Ovary (tissue), 9 donors: ENCODE results near the gene PPP2R5A. TPM values are rescaled to one million over a fixed set of nuclear protein-coding genes. Genes with fewer than 3 reads are reported as not detected.
"Not testable (repeated sequence)": the region's sequence is repeated elsewhere in the genome, so short reads cannot be mapped to it uniquely, and the experiment has no call there.

Experiments used
- DNase-seq, 5 donors: peaks; one replicate each; pipeline ENCODE4 v3.0.0-alpha.2; 2019 to 2020
- H3K27ac ChIP-seq, 2 donors: fragments of 200-600 bp; one replicate each; pipeline versions ENCODE4 v1.5.1 to v1.8.0; 2019 to 2022
- H3K27me3 ChIP-seq: fragments of 200-600 bp; one replicate; pipeline ENCODE4 v1.8.0; 2022
- H3K36me3 ChIP-seq: fragments of 200-600 bp; sonication (generic); one replicate; pipeline ENCODE4 v1.5.1; 2019
- H3K4me1 ChIP-seq: one replicate; pipeline ENCODE4 v1.8.1; 2013; ENCODE audit warnings: mild to moderate bottlenecking, moderate library complexity; ENCODE audit not compliant: insufficient read depth
- H3K4me3 ChIP-seq: fragments of 200-600 bp; sonication (generic); one replicate; pipeline ENCODE4 v1.5.1; 2017
- H3K9me3 ChIP-seq, 2 donors: fragments of 200-600 bp in 1 of 2; sonication (generic) in 1 of 2; one replicate each; pipeline versions ENCODE4 v1.5.1 to v1.8.1; 2013 to 2019; ENCODE audit warnings: mild to moderate bottlenecking in 1 of 2, moderate library complexity in 1 of 2
- EP300 ChIP-seq: sonication (generic); formaldehyde crosslinking; IDR thresholded peaks from one replicate; pipeline ENCODE4 v1.6.1; 2017; ENCODE audit warnings: antibody characterized with exemption
- POLR2A ChIP-seq: fragments of 450-650 bp; IDR thresholded peaks from one replicate; pipeline ENCODE4 v1.6.1; 2017; ENCODE audit warnings: antibody characterized with exemption, mild to moderate bottlenecking, moderate library complexity
- WGBS, 3 donors: extraction: QIAGEN DNeasy Blood & Tissue Kit in 1 of 3; methylation state at CpG; one replicate each; pipeline versions ENCODE4 v1.1.5 to v1.1.7; 2013 to 2017; 5-methylcytosine and 5-hydroxymethylcytosine counted together
- intact Hi-C, 4 donors: fragments of 100-400 bp; cut with DNase I; formaldehyde crosslinking; loops; one replicate each; pipeline versions ENCODE4 v1.11.0 to v1.15.1; 2022 to 2023
- polyA plus RNA-seq, 2 donors: library from polyadenylated mRNA; stranded (reverse); fragments of 200-250 nt in 1 of 2; fragments of 350-450 nt in 1 of 2; fragmentation: Illumina TruSeq in 1 of 2; extraction: RNeasy Lipid Tissue Mini Kit (QIAGEN cat#74804) in 1 of 2; gene quantifications; one replicate each; pipeline ENCODE4 v1.2.3, GENCODE V29; 2013 to 2014
- total RNA-seq, 7 donors: library from RNA; depleted of rRNA in 2 of 7; stranded (reverse); fragments of >200 nt in 2 of 7; fragmentation: NEBNext Ultra II Directional in 3 of 7; extraction: Animal tissue kit (Norgen Biotek cat#: 25700) in 3 of 7; gene quantifications; one replicate each; pipeline versions ENCODE4 v1.1.0 to v1.2.4, GENCODE V29; 2016 to 2023
- TF ChIP-seq, protein P1 (sequence below), 3 donors: fragments of 450-650 bp in 2 of 3; fragments of 200-600 bp in 1 of 3; IDR thresholded peaks; one replicate each; pipeline versions ENCODE4 v1.5.1 to v1.8.0; 2016 to 2022; ENCODE audit warnings: antibody characterized with exemption in 3 of 3, mild to moderate bottlenecking in 1 of 3
- donor health status: DM: no; HTN: no; CAD: no; lungs with moderate emphysema.
- donor health status: DM: no; HTN: no; CAD: no.
- donor health status: Bipolar disorder and iron deficiency.
- donor health status: DM: yes; HTN: yes; CAD: no.
- donor health status: DM: no; HTN: no; CAD: no.
- donor health status: DM: yes; HTN: yes; CAD: no.

Gene PPP2R5A
- total and polyA plus RNA-seq, 9 donors = 16.6 to 34.3 (median 19.0) TPM

DNA sequence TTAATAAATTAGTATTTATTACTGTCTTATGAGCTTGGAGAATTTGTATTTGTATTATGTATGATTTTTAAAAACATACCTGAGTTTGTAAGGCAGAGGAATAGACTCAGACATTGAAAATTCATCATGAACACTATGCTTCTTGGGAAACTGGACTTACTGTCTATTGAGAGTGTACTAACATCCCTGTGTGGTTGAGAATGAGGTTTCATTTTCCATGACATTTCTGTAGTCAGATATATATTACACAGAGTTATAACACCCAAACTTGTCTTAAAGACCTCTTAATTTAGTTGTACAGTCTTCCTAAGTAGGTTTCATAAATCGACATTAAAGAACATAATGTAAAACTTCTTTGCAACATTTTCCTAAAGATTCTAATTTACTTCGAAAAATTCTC, 30.0 kb downstream of the PPP2R5A start:
- DNase-seq = no peak
- Histone ChIP-seq H3K9me3 (no peaks in the 10 kb centered on the region), H3K36me3 (no peaks in the 10 kb centered on the region), H3K4me3 (no peak overlapping the region), H3K27ac (no peak overlapping the region), H3K27me3 (no peaks in the 10 kb centered on the region), H3K4me1 (peaks cover 2% of the 10 kb centered on the region)
- 92 to 97% (median 94%) methylated on average over 2 of the region's 2 CpGs for WGBS, 3 donors
- no peak for TF ChIP-seq EP300
- TF ChIP-seq, protein P1, sequence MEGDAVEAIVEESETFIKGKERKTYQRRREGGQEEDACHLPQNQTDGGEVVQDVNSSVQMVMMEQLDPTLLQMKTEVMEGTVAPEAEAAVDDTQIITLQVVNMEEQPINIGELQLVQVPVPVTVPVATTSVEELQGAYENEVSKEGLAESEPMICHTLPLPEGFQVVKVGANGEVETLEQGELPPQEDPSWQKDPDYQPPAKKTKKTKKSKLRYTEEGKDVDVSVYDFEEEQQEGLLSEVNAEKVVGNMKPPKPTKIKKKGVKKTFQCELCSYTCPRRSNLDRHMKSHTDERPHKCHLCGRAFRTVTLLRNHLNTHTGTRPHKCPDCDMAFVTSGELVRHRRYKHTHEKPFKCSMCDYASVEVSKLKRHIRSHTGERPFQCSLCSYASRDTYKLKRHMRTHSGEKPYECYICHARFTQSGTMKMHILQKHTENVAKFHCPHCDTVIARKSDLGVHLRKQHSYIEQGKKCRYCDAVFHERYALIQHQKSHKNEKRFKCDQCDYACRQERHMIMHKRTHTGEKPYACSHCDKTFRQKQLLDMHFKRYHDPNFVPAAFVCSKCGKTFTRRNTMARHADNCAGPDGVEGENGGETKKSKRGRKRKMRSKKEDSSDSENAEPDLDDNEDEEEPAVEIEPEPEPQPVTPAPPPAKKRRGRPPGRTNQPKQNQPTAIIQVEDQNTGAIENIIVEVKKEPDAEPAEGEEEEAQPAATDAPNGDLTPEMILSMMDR (IDR thresholded peaks at IDR 0.05) = no peak
- no peak for TF ChIP-seq POLR2A
- intact Hi-C loops = no loop called here

DNA sequence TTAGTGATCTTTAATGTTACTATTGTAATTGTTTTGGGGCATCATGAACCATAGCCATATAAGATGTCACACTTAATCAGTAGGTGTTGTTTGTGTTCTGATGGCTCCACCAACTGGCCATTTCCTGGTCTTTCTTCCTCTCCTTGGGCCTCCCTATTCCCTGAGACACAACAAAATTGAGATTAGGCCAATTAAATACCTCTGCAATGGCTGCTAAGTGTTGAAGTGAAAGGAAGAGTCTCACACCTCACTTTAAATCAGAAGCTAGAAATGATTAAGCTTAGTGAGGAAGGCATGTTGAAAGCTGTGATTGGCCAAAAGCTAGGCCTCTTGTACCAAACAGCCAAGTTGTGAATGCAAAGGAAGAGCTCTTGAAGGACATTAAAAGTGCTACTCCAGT, 30.7 kb downstream of the PPP2R5A start:
- Histone ChIP-seq H3K4me1 (peaks cover 2% of the 10 kb centered on the region), H3K4me3 (no peak overlapping the region), H3K27me3 (no peaks in the 10 kb centered on the region), H3K9me3 (no peaks in the 10 kb centered on the region), H3K27ac (no peak overlapping the region), H3K36me3 (no peaks in the 10 kb centered on the region)
- intact Hi-C loops = no loop called here
- TF ChIP-seq, protein P1 (IDR thresholded peaks at IDR 0.05) = no peak
- TF ChIP-seq EP300 = no peak
- TF ChIP-seq POLR2A = no peak
- no peak for DNase-seq

DNA sequence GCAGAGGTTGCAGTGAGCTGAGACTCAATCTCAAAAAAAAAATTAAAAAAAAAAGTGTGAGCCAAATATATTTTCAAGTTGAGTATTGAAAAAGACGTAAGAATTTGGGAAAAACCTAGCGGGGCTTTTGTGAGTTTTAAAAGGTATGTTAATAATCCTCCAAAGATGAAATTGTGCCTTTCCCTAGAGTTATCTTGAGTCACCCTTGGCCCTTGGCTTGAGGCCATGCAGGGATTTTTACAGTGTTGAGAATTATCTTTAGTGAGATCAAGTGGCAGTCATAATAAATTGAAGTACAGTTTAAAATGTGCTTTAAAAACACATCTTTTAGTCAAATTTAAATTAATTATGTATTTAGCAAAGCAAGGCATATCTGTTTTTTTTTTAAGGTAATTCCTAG, 32.7 kb downstream of the PPP2R5A start:
- Histone ChIP-seq H3K4me3 (no peak overlapping the region), H3K9me3 (no peaks in the 10 kb centered on the region), H3K27ac (no peak overlapping the region), H3K36me3 (no peaks in the 10 kb centered on the region), H3K27me3 (no peaks in the 10 kb centered on the region), H3K4me1 (peaks cover 2% of the 10 kb centered on the region)
- TF ChIP-seq EP300 (no peak), POLR2A (no peak)
- TF ChIP-seq, protein P1 (IDR thresholded peaks at IDR 0.05) = no peak
- no peak for DNase-seq
- 91 to 98% (median 94%) methylated on average over 2 of the region's 2 CpGs for WGBS, 3 donors
- intact Hi-C loops = no loop called here

DNA sequence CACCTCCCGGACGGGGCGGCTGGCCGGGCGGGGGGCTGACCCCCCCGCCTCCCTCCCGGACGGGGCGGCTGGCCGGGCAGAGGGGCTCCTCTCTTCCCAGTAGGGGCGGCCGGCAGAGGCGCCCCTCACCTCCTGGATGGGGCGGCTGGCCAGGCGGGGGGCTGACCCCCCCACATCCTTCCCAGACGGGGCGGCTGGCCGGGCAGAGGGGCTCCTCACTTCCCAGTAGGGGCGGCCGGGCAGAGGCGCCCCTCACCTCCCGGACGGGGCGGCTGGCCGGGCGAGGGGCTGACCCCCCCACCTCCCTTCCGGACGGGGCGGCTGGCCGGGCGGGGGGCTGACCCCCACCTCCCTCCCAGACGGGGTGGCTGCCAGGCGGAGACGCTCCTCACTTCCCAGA, 35.8 kb downstream of the PPP2R5A start:
- H3K4me1 ChIP-seq, H3K36me3 ChIP-seq, H3K4me3 ChIP-seq, H3K27me3 ChIP-seq, DNase-seq, H3K27ac ChIP-seq, intact Hi-C loops, H3K9me3 ChIP-seq: not testable (repeated sequence)
- 90 to 95% (median 91%) methylated on average over 4 to 13 of the region's 34 CpGs for WGBS, 3 donors

GRCh38 chr1:212323066-212323465, 37.9 kb downstream of the PPP2R5A start:
- 54 to 90% (median 57%) methylated on average over 3 of the region's 3 CpGs for WGBS, 3 donors
- Histone ChIP-seq H3K36me3 (no peaks in the 10 kb centered on the region), H3K27ac (no peak overlapping the region), H3K4me1 (no peaks in the 10 kb centered on the region), H3K9me3 (no peaks in the 10 kb centered on the region), H3K4me3 (no peak overlapping the region), H3K27me3 (no peaks in the 10 kb centered on the region)
- no peak for TF ChIP-seq EP300
- intact Hi-C loops = no loop called here
- no peak for DNase-seq

GRCh38 chr1:212326541-212326940, 41.3 kb downstream of the PPP2R5A start:
- WGBS, 3 donors = 67 to 99% (median 98%) methylated on average over 3 of the region's 3 CpGs
- no peak overlapping the region for H3K4me3 ChIP-seq
- intact Hi-C loops = no loop called here

More at GRCh38 chr1:212326541-212326940, 41.3 kb downstream of the PPP2R5A start:
- Histone ChIP-seq H3K27me3 (no peaks in the 10 kb centered on the region), H3K27ac (no peak overlapping the region), H3K9me3 (no peaks in the 10 kb centered on the region), H3K4me1 (no peaks in the 10 kb centered on the region), H3K36me3 (no peaks in the 10 kb centered on the region)
- TF ChIP-seq, protein P1 (IDR thresholded peaks at IDR 0.05) = no peak
- TF ChIP-seq EP300 (no peak), POLR2A (no peak)
- no peak for DNase-seq
